Nephron progenitor cell (in vitro differentiated cells): ENCODE measurements around the gene MAN1B1.

Source experiments
- DNase-seq: peaks from one replicate; pipeline ENCODE4 v3.0.0; 2021
- H3K27ac Mint-ChIP-seq: 2 replicates; pipeline ENCODE4 v1.8.0; 2021; ENCODE audit warnings: mild to moderate bottlenecking, moderate library complexity, mixed read lengths
- H3K27me3 Mint-ChIP-seq: 2 replicates; pipeline ENCODE4 v1.8.0; 2021; ENCODE audit warnings: mild to moderate bottlenecking, low read depth, mixed read lengths; ENCODE audit not compliant: poor library complexity
- H3K36me3 Mint-ChIP-seq: 2 replicates; pipeline ENCODE4 v1.8.0; 2021; ENCODE audit warnings: low read depth, mixed read lengths
- H3K4me1 Mint-ChIP-seq: 2 replicates; pipeline ENCODE4 v1.8.0; 2021; ENCODE audit warnings: mixed read lengths
- H3K4me3 Mint-ChIP-seq: 2 replicates; pipeline ENCODE4 v1.8.0; 2021; ENCODE audit warnings: mild to moderate bottlenecking, moderate library complexity, mixed read lengths
- H3K9me3 Mint-ChIP-seq: 2 replicates; pipeline ENCODE4 v1.8.0; 2021; ENCODE audit warnings: mild to moderate bottlenecking, moderate library complexity, mixed read lengths
- CTCF ChIP-seq: fragments of 200-600 bp; sonication (generic); IDR thresholded peaks from 2 replicates; pipeline ENCODE4 v1.5.0; 2021; ENCODE audit warnings: antibody characterized with exemption

The MAN1B1 gene

GRCh38 chr9:137150617-137151457 lies 64.1 kb downstream of the MAN1B1 start:
- peaks cover 18% of the 10 kb centered on the region for H3K9me3 Mint-ChIP-seq
- H3K4me3 Mint-ChIP-seq: no peak overlapping the region
- TF ChIP-seq CTCF: no peak
- DNase-seq: peak; percentile 50
- H3K27me3 Mint-ChIP-seq: peaks cover 57% of the 10 kb centered on the region
- H3K4me1 Mint-ChIP-seq: no peaks in the 10 kb centered on the region
- no peak overlapping the region for H3K27ac Mint-ChIP-seq
- no peaks in the 10 kb centered on the region for H3K36me3 Mint-ChIP-seq

- DNase-seq: no peak
- Mint-ChIP-seq H3K4me3 (no peak overlapping the region), H3K36me3 (no peaks in the 10 kb centered on the region), H3K4me1 (no peaks in the 10 kb centered on the region), H3K27ac (no peak overlapping the region), H3K27me3 (peaks cover 62% of the 10 kb centered on the region), H3K9me3 (peaks cover 18% of the 10 kb centered on the region)
- no peak for TF ChIP-seq CTCF
These were observed 66.1 kb downstream of the MAN1B1 start for GRCh38 chr9:137152844-137153405.

GRCh38 chr9:137156567-137157375 lies 70.0 kb downstream of the MAN1B1 start:
- no peaks in the 10 kb centered on the region for H3K4me1 Mint-ChIP-seq
- no peak for TF ChIP-seq CTCF
- DNase-seq: peak; percentile 67

GRCh38 chr9:137157618-137158415 lies 71.0 kb downstream of the MAN1B1 start:
- Mint-ChIP-seq H3K4me1 (no peaks in the 10 kb centered on the region), H3K36me3 (no peaks in the 10 kb centered on the region), H3K4me3 (no peak overlapping the region), H3K9me3 (no peaks in the 10 kb centered on the region), H3K27ac (no peak overlapping the region), H3K27me3 (peaks cover 85% of the 10 kb centered on the region)
- no peak for TF ChIP-seq CTCF
- DNase-seq: no peak

More at GRCh38 chr9:137156567-137157375, 70.0 kb downstream of the MAN1B1 start:
- Mint-ChIP-seq H3K27ac (no peak overlapping the region), H3K36me3 (no peaks in the 10 kb centered on the region), H3K4me3 (no peak overlapping the region), H3K9me3 (peaks cover 6% of the 10 kb centered on the region), H3K27me3 (peaks cover 75% of the 10 kb centered on the region)

- H3K27ac Mint-ChIP-seq: no peak overlapping the region
- DNase-seq: no peak
- H3K27me3 Mint-ChIP-seq: peaks cover 94% of the 10 kb centered on the region
- no peak overlapping the region for H3K4me3 Mint-ChIP-seq
- H3K36me3 Mint-ChIP-seq: no peaks in the 10 kb centered on the region
- no peaks in the 10 kb centered on the region for H3K4me1 Mint-ChIP-seq
- H3K9me3 Mint-ChIP-seq: no peaks in the 10 kb centered on the region
- no peak for TF ChIP-seq CTCF
These were observed 71.8 kb downstream of the MAN1B1 start for GRCh38 chr9:137158625-137159024.
